HepG2 (cell line): Measurements from ENCODE around the gene ARHGAP35. TPM values are rescaled to one million over a fixed set of nuclear protein-coding genes. Genes with fewer than 3 reads are reported as not detected.

Experiments
- CEBPB ChIP-seq: IDR thresholded peaks from 2 replicates; pipeline ENCODE4 v1.6.1; 2011; ENCODE audit warnings: low read depth, low read length, improper control_type of control experiment, borderline replicate concordance
- CHD2 ChIP-seq: IDR thresholded peaks from 2 replicates; pipeline ENCODE4 v1.6.1; 2011; ENCODE audit warnings: low read depth, low read length, improper control_type of control experiment
- MBNL3 ChIP-seq: fragments of 250-450 bp; sonication (Bioruptor Pico); conservative IDR thresholded peaks from 2 replicates; pipeline ENCODE4 v1.8.0; 2022; ENCODE audit warnings: mild to moderate bottlenecking, inconsistent platforms
- NFE2L1 ChIP-seq: sonication (generic); formaldehyde crosslinking; IDR thresholded peaks from 2 replicates; pipeline ENCODE4 v1.4.0; 2020; ENCODE audit warnings: missing genetic modification reagents, mild to moderate bottlenecking, borderline replicate concordance
- TARDBP ChIP-seq: sonication (generic); formaldehyde crosslinking; IDR thresholded peaks from 2 replicates; pipeline ENCODE4 v1.8.0; 2022; ENCODE audit warnings: mild to moderate bottlenecking, missing genetic modification reagents
- U2AF2 ChIP-seq: fragments of 200-400 bp; formaldehyde crosslinking; IDR thresholded peaks from 2 replicates; pipeline ENCODE4 v1.6.1; 2017; ENCODE audit warnings: low read depth, mild to moderate bottlenecking, low read length
- WIZ ChIP-seq: sonication (generic); formaldehyde crosslinking; IDR thresholded peaks from 2 replicates; pipeline ENCODE4 v1.5.1; 2020; ENCODE audit warnings: mild to moderate bottlenecking, missing genetic modification reagents
- ZNF124 ChIP-seq: sonication (generic); formaldehyde crosslinking; IDR thresholded peaks from 2 replicates; pipeline ENCODE4 v1.4.0; 2020; ENCODE audit warnings: missing genetic modification reagents
- polyA plus RNA-seq, 8 experiments: library from polyadenylated mRNA; depleted of rRNA in 3 of 8; stranded (reverse) in 7 of 8; unstranded in 1 of 8; fragments of >200 nt; fragmentation: Illumina TruSeq in 4 of 8; extraction: Trizol in 4 of 8; gene quantifications; 2 replicates each; pipeline versions ENCODE4 v1.2.1 to v1.2.3, GENCODE V29; 2011 to 2016; ENCODE audit warnings: low read depth in 4 of 8, missing spikeins in 1 of 8, mixed read lengths in 1 of 8; ENCODE audit not compliant: insufficient read depth in 1 of 8
- total RNA-seq, 5 experiments: library from RNA; depleted of rRNA; stranded (reverse); fragments of >200 nt; fragmentation: Illumina TruSeq; extraction: Trizol; gene quantifications; 2 replicates each; pipeline ENCODE4 v1.2.3, GENCODE V29; 2016; ENCODE audit warnings: low read depth in 1 of 5
- TF ChIP-seq, protein P1 (sequence below): sonication (generic); formaldehyde crosslinking; IDR thresholded peaks from 2 replicates; pipeline ENCODE4 v1.4.0; 2020; ENCODE audit warnings: missing genetic modification reagents, borderline replicate concordance

Gene ARHGAP35
- total and polyA plus RNA-seq, 2 of the 13 experiments (the other 11 are each of a cell fraction or from before 2014, with no cell fraction given) = 30.1 to 30.2 TPM

DNA sequence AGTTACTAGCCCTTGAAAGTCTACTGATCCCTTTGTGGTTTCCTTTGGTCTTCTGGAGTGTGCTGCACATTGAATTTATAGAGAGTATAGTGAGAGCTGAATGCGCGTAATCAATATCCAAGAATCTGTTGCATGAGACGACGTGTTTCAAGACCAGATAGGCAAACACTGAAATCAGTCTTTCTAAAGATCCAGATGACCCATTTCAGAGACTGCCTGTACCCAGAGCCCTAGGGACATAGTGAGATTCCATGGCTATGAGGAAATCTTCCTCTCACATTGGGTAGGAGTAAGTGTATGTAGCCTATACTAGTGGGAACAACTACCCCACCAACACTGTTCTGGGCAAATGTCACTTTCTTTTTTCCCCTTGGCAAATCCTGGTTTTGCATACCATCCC is 48.6 kb downstream of the ARHGAP35 start (continued):
- TF ChIP-seq U2AF2 (no peak), CEBPB (no peak), NFE2L1 (CRISPR knock-in tag) (no peak), TARDBP (CRISPR knock-in tag) (no peak), CHD2 (no peak), MBNL3 (CRISPR knock-in tag) (no peak), WIZ (CRISPR knock-in tag) (no peak), ZNF124 (CRISPR knock-in tag) (no peak)
- TF ChIP-seq, protein P1, sequence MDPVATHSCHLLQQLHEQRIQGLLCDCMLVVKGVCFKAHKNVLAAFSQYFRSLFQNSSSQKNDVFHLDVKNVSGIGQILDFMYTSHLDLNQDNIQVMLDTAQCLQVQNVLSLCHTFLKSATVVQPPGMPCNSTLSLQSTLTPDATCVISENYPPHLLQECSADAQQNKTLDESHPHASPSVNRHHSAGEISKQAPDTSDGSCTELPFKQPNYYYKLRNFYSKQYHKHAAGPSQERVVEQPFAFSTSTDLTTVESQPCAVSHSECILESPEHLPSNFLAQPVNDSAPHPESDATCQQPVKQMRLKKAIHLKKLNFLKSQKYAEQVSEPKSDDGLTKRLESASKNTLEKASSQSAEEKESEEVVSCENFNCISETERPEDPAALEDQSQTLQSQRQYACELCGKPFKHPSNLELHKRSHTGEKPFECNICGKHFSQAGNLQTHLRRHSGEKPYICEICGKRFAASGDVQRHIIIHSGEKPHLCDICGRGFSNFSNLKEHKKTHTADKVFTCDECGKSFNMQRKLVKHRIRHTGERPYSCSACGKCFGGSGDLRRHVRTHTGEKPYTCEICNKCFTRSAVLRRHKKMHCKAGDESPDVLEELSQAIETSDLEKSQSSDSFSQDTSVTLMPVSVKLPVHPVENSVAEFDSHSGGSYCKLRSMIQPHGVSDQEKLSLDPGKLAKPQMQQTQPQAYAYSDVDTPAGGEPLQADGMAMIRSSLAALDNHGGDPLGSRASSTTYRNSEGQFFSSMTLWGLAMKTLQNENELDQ = no peak
- TF ChIP-seq, all 625 proteins: peak for 0

Other genes with a start within 250 kb of the ARHGAP35 start
- gene PTGIR, start 235.9 kb upstream of the ARHGAP35 start, total RNA-seq (2016; rRNA removed; fragmentation: Illumina TruSeq; extraction: Trizol) = not detected in 2 replicates
- gene PTGIR, start 235.9 kb upstream of the ARHGAP35 start, polyA plus RNA-seq (2011; rRNA removed) = not detected in 2 replicates
- gene GNG8, start 224.8 kb upstream of the ARHGAP35 start, total RNA-seq (2016; rRNA removed; fragmentation: Illumina TruSeq; extraction: Trizol) = not detected in 2 replicates
- gene GNG8, start 224.8 kb upstream of the ARHGAP35 start, polyA plus RNA-seq (2011; rRNA removed) = not detected in 2 replicates
- gene DACT3, start 199.8 kb upstream of the ARHGAP35 start, total RNA-seq (2016; rRNA removed; fragmentation: Illumina TruSeq; extraction: Trizol) = 0.04 TPM in 1 of 2 replicates, not detected in the other
- gene DACT3, start 199.8 kb upstream of the ARHGAP35 start, polyA plus RNA-seq (2011; rRNA removed) = 0.04 TPM in 1 of 2 replicates, not detected in the other
- gene PRKD2, start 143.9 kb upstream of the ARHGAP35 start, total RNA-seq (2016; rRNA removed; fragmentation: Illumina TruSeq; extraction: Trizol) = 6.7 and 13.2 TPM in 2 replicates
- 7.3 and 9.2 TPM in 2 replicates for gene PRKD2, start 143.9 kb upstream of the ARHGAP35 start, polyA plus RNA-seq (2011; rRNA removed)
- 4.0 and 9.8 TPM in 2 replicates for gene FKRP, start 114.9 kb upstream of the ARHGAP35 start, total RNA-seq (2016; rRNA removed; fragmentation: Illumina TruSeq; extraction: Trizol)
- gene FKRP, start 114.9 kb upstream of the ARHGAP35 start, polyA plus RNA-seq (2011; rRNA removed) = 7.3 and 9.2 TPM in 2 replicates
- gene STRN4, start 114.5 kb upstream of the ARHGAP35 start, total RNA-seq (2016; rRNA removed; fragmentation: Illumina TruSeq; extraction: Trizol) = 32.2 and 43.1 TPM in 2 replicates
- 57.3 and 80.7 TPM in 2 replicates for gene STRN4, start 114.5 kb upstream of the ARHGAP35 start, polyA plus RNA-seq (2011; rRNA removed)
- gene SLC1A5, start 72.4 kb upstream of the ARHGAP35 start, total RNA-seq (2016; rRNA removed; fragmentation: Illumina TruSeq; extraction: Trizol) = 62.9 and 120 TPM in 2 replicates
- gene SLC1A5, start 72.4 kb upstream of the ARHGAP35 start, polyA plus RNA-seq (2011; rRNA removed) = 159 and 209 TPM in 2 replicates
- gene AP2S1, start 10.2 kb upstream of the ARHGAP35 start, total RNA-seq (2016; rRNA removed; fragmentation: Illumina TruSeq; extraction: Trizol) = 86.1 and 94.9 TPM in 2 replicates
- 45.2 and 45.3 TPM in 2 replicates for gene AP2S1, start 10.2 kb upstream of the ARHGAP35 start, polyA plus RNA-seq (2011; rRNA removed)
- gene NPAS1, start 158.8 kb downstream of the ARHGAP35 start, total RNA-seq (2016; rRNA removed; fragmentation: Illumina TruSeq; extraction: Trizol) = 0.29 and 0.35 TPM in 2 replicates
- 2.9 and 3.9 TPM in 2 replicates for gene NPAS1, start 158.8 kb downstream of the ARHGAP35 start, polyA plus RNA-seq (2011; rRNA removed)
- 18.0 and 26.7 TPM in 2 replicates for gene TMEM160, start 187.6 kb downstream of the ARHGAP35 start, total RNA-seq (2016; rRNA removed; fragmentation: Illumina TruSeq; extraction: Trizol)
- 5.2 and 7.0 TPM in 2 replicates for gene TMEM160, start 187.6 kb downstream of the ARHGAP35 start, polyA plus RNA-seq (2011; rRNA removed)